ENCODE data around the gene NSUN5. TPM values are rescaled to one million over a fixed set of nuclear protein-coding genes. Genes with fewer than 3 reads are reported as not detected.

The NSUN5 gene
- total and polyA plus RNA-seq, 2 of the 8 experiments (the other 6 are each of a cell fraction or from before 2014, with no cell fraction given): 56.2 to 89.0 TPM

DNA sequence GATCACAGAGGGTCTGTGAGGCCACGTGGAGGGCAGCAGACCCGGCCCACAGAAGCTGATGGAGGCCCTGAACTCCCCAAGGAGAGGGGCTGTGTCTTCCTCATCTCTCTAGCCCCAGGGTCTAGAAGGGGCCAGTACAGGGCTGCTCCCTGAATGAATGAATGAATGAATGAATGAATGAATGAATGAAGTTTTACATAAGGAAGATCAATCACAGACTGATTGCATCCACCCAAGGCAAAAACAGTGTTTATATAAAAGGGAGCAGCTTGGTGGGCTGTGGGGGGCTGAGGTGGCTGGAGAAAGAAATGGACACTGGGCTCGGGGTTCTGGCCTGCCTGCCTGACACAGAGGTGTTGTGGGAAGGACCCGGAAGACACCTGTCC is 4.9 kb upstream of the NSUN5 start:
- POLR2A ChIA-PET (ENCODE audit: partially characterized antibody): no interaction called here
- Histone ChIP-seq H3K27ac (ENCODE audit: low read depth, low read length) (no peak overlapping the region), H3K36me3 (ENCODE audit: control insufficient read depth in 2 of 4, insufficient read depth in 4 of 4, low read length in 3 of 4) (no peaks in the 10 kb centered on the region), H2BK12ac (ENCODE audit: low read depth, low read length) (no peak overlapping the region), H2BK20ac (ENCODE audit: low read length) (no peak overlapping the region), H3K23me2 (ENCODE audit: low read depth, low read length) (no peaks in the 10 kb centered on the region), H3K14ac (ENCODE audit: insufficient read length) (no peak overlapping the region), H3K4me3 (ENCODE audit: extremely low read depth in 1 of 4, insufficient read depth in 2 of 4, low read depth in 3 of 4, low read length in 4 of 4) (no peak overlapping the region), H3K4ac (replicated peaks; ENCODE audit: insufficient read length, low read depth, low read length) (no peak overlapping the region), H4K20me1 (replicated peaks in 1 of 2; ENCODE audit: control insufficient read depth in 1 of 2, insufficient read depth in 2 of 2, low read length in 2 of 2) (no peaks in the 10 kb centered on the region), H2AK5ac (ENCODE audit: low read depth, low read length) (no peak overlapping the region), H3K27me3 (replicated peaks in 1 of 4; ENCODE audit: control insufficient read depth in 3 of 4, extremely low read depth in 1 of 4, insufficient read depth in 3 of 4, low read length in 3 of 4) (peaks cover 0 to 2% (median 0%) of the 10 kb centered on the region in 4 experiments; a peak in 1 of 7 replicates), H3K79me2 (ENCODE audit: control insufficient read depth in 1 of 2, insufficient read depth in 2 of 2, low read length in 2 of 2) (no peaks in the 10 kb centered on the region), H4K5ac (ENCODE audit: insufficient read length, low read depth, low read length) (no peak overlapping the region), H3K18ac (ENCODE audit: extremely low read depth, low read length) (no peak overlapping the region), H3K23ac (ENCODE audit: insufficient read length) (no peak overlapping the region), H4K91ac (replicated peaks; ENCODE audit: insufficient read length, low read length) (no peak overlapping the region), H2BK15ac (ENCODE audit: low read length) (no peak overlapping the region), H3K9me3 (ENCODE audit: insufficient read depth in 2 of 2, low read depth in 1 of 2, low read length in 1 of 2) (no peaks in the 10 kb centered on the region), H3K4me2 (ENCODE audit: insufficient read depth in 1 of 2, low read depth in 2 of 2, low read length in 2 of 2) (no peak overlapping the region), H3K56ac (replicated peaks; ENCODE audit: insufficient read length, low read depth, low read length) (no peak overlapping the region), H3K4me1 (replicated peaks in 1 of 4; ENCODE audit: control insufficient read depth in 3 of 4, insufficient read depth in 4 of 4, low read length in 3 of 4) (no peaks in the 10 kb centered on the region), H3K9ac (replicated peaks in 1 of 4; ENCODE audit: extremely low read depth in 1 of 4, low read depth in 3 of 4, low read length in 3 of 4) (no peak overlapping the region), H2BK5ac (ENCODE audit: low read depth, low read length) (no peak overlapping the region), H4K8ac (ENCODE audit: extremely low read depth, insufficient read depth, low read length) (no peak overlapping the region), H2AFZ (ENCODE audit: low read length) (no peak overlapping the region), H2BK120ac (replicated peaks; ENCODE audit: low read depth, low read length) (no peak overlapping the region), H3K79me1 (ENCODE audit: low read depth, low read length) (no peaks in the 10 kb centered on the region)
- WGBS, 2 experiments (ENCODE audit: extremely low coverage in 1 of 2, insufficient coverage in 1 of 2, insufficient read length in 1 of 2, insufficient replicate concordance in 2 of 2, low coverage in 1 of 2, low lambda C conversion rate in 2 of 2, missing lambda C conversion rate in 1 of 2): 96% methylated on average over 4 of the region's 4 CpGs; no CpG with 5 or more reads in 1 of the 2 experiments
- no peak for FAIRE-seq
- no peak for TF ChIP-seq EGR1 (IDR thresholded peaks at IDR 0.05; ENCODE audit: borderline replicate concordance, low read depth, low read length)
- no peak for TF ChIP-seq POU5F1 (IDR thresholded peaks at IDR 0.05; ENCODE audit: low read depth, low read length)
- TF ChIP-seq SUZ12 (IDR thresholded peaks at IDR 0.05; ENCODE audit: low read length): no peak
- TF ChIP-seq POLR2AphosphoS5 (IDR thresholded peaks at IDR 0.05; ENCODE audit: low read depth, low read length): no peak
- TF ChIP-seq CHD2 (IDR thresholded peaks at IDR 0.05; ENCODE audit: low read length): no peak
- CTCF ChIA-PET (ENCODE audit: partially characterized antibody): interaction anchor here (0.8 to 2.7 kb wide), 2 partner anchors 11 to 83 kb away, joined by 3 to 11 read pairs; no protein-coding TSS in a partner anchor
- DNase-seq (ENCODE audit: low read depth in 1 of 2, low spot score in 2 of 2): no peak
